CD4-positive, alpha-beta T cell (primary cell): ENCODE measurements around the gene RHOJ. TPM values are rescaled to one million over a fixed set of nuclear protein-coding genes. Genes with fewer than 3 reads are reported as not detected.

ENCODE experiments used
- ATAC-seq: fragments of 200-7000 bp; cut with Tn5 transposase; one replicate; pipeline ENCODE4 v1.10.0; 2022; ENCODE audit warnings: mild to moderate bottlenecking; ENCODE audit not compliant: poor library complexity
- CTCF ChIA-PET: fragments of 350-600 bp; sonication (Branson Sonifier 250); formaldehyde crosslinking; loops from one replicate; lab custom pipeline; 2021; ENCODE audit warnings: antibody characterized with exemption, inconsistent platforms; lab: Charles Lee
- POLR2A ChIA-PET: fragments of 350-600 bp; sonication (Branson Sonifier 250); formaldehyde crosslinking; loops from one replicate; lab custom pipeline; 2021; ENCODE audit warnings: antibody characterized with exemption, inconsistent platforms; lab: Charles Lee
- DNase-seq, 14 experiments: peaks; one replicate each; pipeline ENCODE4 v3.0.0-alpha.2; 2013 to 2020; ENCODE audit warnings: mixed read lengths in 2 of 14
- H3K27ac ChIP-seq, 2 donors: one replicate each; pipeline versions ENCODE4 v1.5.1 to v1.7.0; 2013; ENCODE audit warnings: low read length in 2 of 2, low read depth in 1 of 2, mild to moderate bottlenecking in 1 of 2
- H3K27me3 ChIP-seq, 2 experiments: 1 replicate in 1 of 2; 2 replicates in 1 of 2; pipeline versions ENCODE4 v1.6.1 to v1.7.0; 2013; ENCODE audit warnings: low read length in 2 of 2, control low read depth in 1 of 2, mild to moderate bottlenecking in 1 of 2, moderate library complexity in 1 of 2; ENCODE audit not compliant: insufficient read depth in 2 of 2, control insufficient read depth in 1 of 2
- H3K36me3 ChIP-seq: one replicate; pipeline ENCODE4 v1.6.1; 2013; ENCODE audit warnings: low read length, control low read depth; ENCODE audit not compliant: insufficient read depth
- H3K4me1 ChIP-seq: one replicate; pipeline ENCODE4 v1.6.1; 2013; ENCODE audit warnings: low read length, control low read depth; ENCODE audit not compliant: insufficient read depth
- H3K4me3 ChIP-seq: one replicate; pipeline ENCODE4 v1.5.1; 2013; ENCODE audit warnings: mild to moderate bottlenecking, low read length, moderate library complexity
- H3K9me3 ChIP-seq, 2 experiments: 1 replicate in 1 of 2; 2 replicates in 1 of 2; pipeline versions ENCODE4 v1.6.1 to v1.7.0; 2013; ENCODE audit warnings: low read length in 2 of 2, mild to moderate bottlenecking in 2 of 2, control low read depth in 1 of 2, moderate library complexity in 1 of 2; ENCODE audit not compliant: control insufficient read depth in 1 of 2, insufficient read depth in 1 of 2
- H3K27ac Mint-ChIP-seq: one replicate; pipeline ENCODE4 v1.8.0; 2020; ENCODE audit warnings: mixed read lengths
- H3K27me3 Mint-ChIP-seq: one replicate; pipeline ENCODE4 v1.8.0; 2021; ENCODE audit warnings: mixed read lengths
- H3K36me3 Mint-ChIP-seq: one replicate; pipeline ENCODE4 v1.8.0; 2021; ENCODE audit warnings: low read depth, mixed read lengths
- H3K4me1 Mint-ChIP-seq: one replicate; pipeline ENCODE4 v1.8.0; 2021; ENCODE audit warnings: low read depth, mixed read lengths
- H3K4me3 Mint-ChIP-seq: one replicate; pipeline ENCODE4 v1.8.0; 2020; ENCODE audit warnings: mild to moderate bottlenecking, mixed read lengths
- H3K9me3 Mint-ChIP-seq: one replicate; pipeline ENCODE4 v1.8.0; 2020; ENCODE audit warnings: mixed read lengths
- intact Hi-C, 2 experiments: fragments of 100-400 bp; cut with DNase I in 1 of 2; cut with micrococcal nuclease in 1 of 2; formaldehyde crosslinking; loops; one replicate each; pipeline versions ENCODE4 v1.15.1 to v1.9.0; 2023 to 2025; cut with DNase I, micrococcal nuclease
- total RNA-seq, 174 experiments: library from RNA in 2 of 174; stranded (reverse) in 2 of 174; gene quantifications; one replicate each; pipeline ENCODE4 v1.2.3 and lab custom pipeline; 2021 to 2026
- TF ChIP-seq, protein P1 (sequence below): fragments of 200-600 bp; IDR thresholded peaks from one replicate; pipeline ENCODE4 v1.8.0; 2022; ENCODE audit warnings: antibody characterized with exemption, mild to moderate bottlenecking

Gene RHOJ
- total RNA-seq, 2 experiments from 2014 or later: not detected

GRCh38 chr14:63193236-63193635 is 11.0 kb upstream of the RHOJ start:
- ATAC-seq (no peak), DNase-seq (no peak)
- H3K27me3 Mint-ChIP-seq: peaks cover 16% of the 10 kb centered on the region
- H3K4me3 ChIP-seq: no peak overlapping the region
- H3K4me3 Mint-ChIP-seq: no peak overlapping the region
- H3K27ac Mint-ChIP-seq: no peak overlapping the region
- CTCF ChIA-PET: no interaction called here
- no peaks in the 10 kb centered on the region for H3K4me1 ChIP-seq
- POLR2A ChIA-PET: no interaction called here
- H3K36me3 ChIP-seq: no peaks in the 10 kb centered on the region
- intact Hi-C loops: no loop called here
- H3K9me3 Mint-ChIP-seq: peaks cover 5% of the 10 kb centered on the region
- TF ChIP-seq, protein P1, sequence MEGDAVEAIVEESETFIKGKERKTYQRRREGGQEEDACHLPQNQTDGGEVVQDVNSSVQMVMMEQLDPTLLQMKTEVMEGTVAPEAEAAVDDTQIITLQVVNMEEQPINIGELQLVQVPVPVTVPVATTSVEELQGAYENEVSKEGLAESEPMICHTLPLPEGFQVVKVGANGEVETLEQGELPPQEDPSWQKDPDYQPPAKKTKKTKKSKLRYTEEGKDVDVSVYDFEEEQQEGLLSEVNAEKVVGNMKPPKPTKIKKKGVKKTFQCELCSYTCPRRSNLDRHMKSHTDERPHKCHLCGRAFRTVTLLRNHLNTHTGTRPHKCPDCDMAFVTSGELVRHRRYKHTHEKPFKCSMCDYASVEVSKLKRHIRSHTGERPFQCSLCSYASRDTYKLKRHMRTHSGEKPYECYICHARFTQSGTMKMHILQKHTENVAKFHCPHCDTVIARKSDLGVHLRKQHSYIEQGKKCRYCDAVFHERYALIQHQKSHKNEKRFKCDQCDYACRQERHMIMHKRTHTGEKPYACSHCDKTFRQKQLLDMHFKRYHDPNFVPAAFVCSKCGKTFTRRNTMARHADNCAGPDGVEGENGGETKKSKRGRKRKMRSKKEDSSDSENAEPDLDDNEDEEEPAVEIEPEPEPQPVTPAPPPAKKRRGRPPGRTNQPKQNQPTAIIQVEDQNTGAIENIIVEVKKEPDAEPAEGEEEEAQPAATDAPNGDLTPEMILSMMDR: no peak
- no peaks in the 10 kb centered on the region for H3K9me3 ChIP-seq
- H3K36me3 Mint-ChIP-seq: no peaks in the 10 kb centered on the region
- no peaks in the 10 kb centered on the region for H3K4me1 Mint-ChIP-seq
- no peaks in the 10 kb centered on the region for H3K27me3 ChIP-seq
- H3K27ac ChIP-seq: no peak overlapping the region

DNA sequence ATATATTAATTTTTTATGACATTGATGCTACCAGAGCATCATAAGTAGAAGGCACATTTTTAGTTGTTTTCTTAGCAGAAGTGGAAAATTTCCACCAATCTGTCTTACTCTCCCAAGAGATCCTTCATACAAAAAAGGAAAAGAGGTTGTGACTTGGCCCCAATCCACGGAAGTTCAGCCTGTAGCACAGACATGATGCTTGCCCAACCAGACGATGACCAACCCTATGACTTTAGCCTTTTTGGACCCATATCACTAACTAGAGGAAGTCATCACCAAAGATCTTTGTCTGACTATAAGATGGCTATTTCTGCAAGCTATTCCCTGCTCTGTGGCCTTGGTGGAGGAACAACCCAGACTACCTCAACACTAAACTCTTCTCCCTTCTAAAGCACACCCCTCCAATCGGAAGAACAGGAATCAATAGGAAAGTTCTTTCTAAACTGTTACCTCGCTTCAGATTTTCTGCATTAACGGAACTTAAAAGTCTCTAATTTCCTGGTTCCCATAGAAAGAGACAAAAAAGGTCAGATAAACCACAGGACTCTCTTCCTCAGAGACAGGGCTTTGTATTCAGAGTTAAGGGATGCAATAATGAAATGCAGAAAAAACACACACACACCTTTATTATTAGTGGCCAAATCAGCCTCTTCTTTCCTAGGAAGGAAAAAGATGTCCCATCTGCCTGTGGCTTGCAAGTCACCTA is 4.1 kb upstream of the RHOJ start:
- TF ChIP-seq, protein P1: no peak
- H3K9me3 Mint-ChIP-seq: no peaks in the 10 kb centered on the region
- H3K4me1 Mint-ChIP-seq: no peaks in the 10 kb centered on the region
- POLR2A ChIA-PET: no interaction called here
- H3K36me3 Mint-ChIP-seq: no peaks in the 10 kb centered on the region
- CTCF ChIA-PET: no interaction called here
- H3K36me3 ChIP-seq: no peaks in the 10 kb centered on the region
- H3K4me1 ChIP-seq: no peaks in the 10 kb centered on the region
- H3K27ac Mint-ChIP-seq: no peak overlapping the region
- H3K27me3 Mint-ChIP-seq: peaks cover 30% of the 10 kb centered on the region
- no peak for DNase-seq
- no peak overlapping the region for H3K4me3 Mint-ChIP-seq
- intact Hi-C loops: no loop called here
- ATAC-seq: no peak
- peaks cover 6 to 10% of the 10 kb centered on the region in 2 experiments for H3K27me3 ChIP-seq
- H3K27ac ChIP-seq: no peak overlapping the region
- no peak overlapping the region for H3K4me3 ChIP-seq
- no peaks in the 10 kb centered on the region for H3K9me3 ChIP-seq

GRCh38 chr14:63200767-63201166 is 3.5 kb upstream of the RHOJ start:
- Histone ChIP-seq H3K4me3 (no peak overlapping the region), H3K4me1 (no peaks in the 10 kb centered on the region), H3K27ac (no peak overlapping the region), H3K36me3 (no peaks in the 10 kb centered on the region), H3K27me3 (peaks cover 6 to 10% of the 10 kb centered on the region in 2 experiments), H3K9me3 (no peaks in the 10 kb centered on the region)
- Mint-ChIP-seq H3K9me3 (no peaks in the 10 kb centered on the region), H3K27ac (no peak overlapping the region), H3K36me3 (no peaks in the 10 kb centered on the region), H3K4me3 (no peak overlapping the region), H3K27me3 (peaks cover 30% of the 10 kb centered on the region), H3K4me1 (no peaks in the 10 kb centered on the region)
- DNase-seq (no peak), ATAC-seq (no peak)
- POLR2A ChIA-PET: no interaction called here
- intact Hi-C loops: no loop called here
- CTCF ChIA-PET: no interaction called here
- TF ChIP-seq, protein P1: no peak
